ENCODE results near the gene EVI5L. TPM values are rescaled to one million over a fixed set of nuclear protein-coding genes. Genes with fewer than 3 reads are reported as not detected.

The EVI5L gene
- total and polyA plus RNA-seq, 2 of the 13 experiments (the other 11 are each of a cell fraction or from before 2014, with no cell fraction given), result 1.7 to 2.4 TPM

- TF ChIP-seq HBP1 (CRISPR knock-in tag; IDR thresholded peaks at IDR 0.05; ENCODE audit: low read depth) (no peak), DBP (CRISPR knock-in tag; IDR thresholded peaks at IDR 0.05; ENCODE audit: not compliant biosample characterization) (no peak), POGZ (CRISPR knock-in tag; IDR thresholded peaks at IDR 0.05) (peak; percentile 49), ZNF530 (CRISPR knock-in tag; IDR thresholded peaks at IDR 0.05; ENCODE audit: low read depth) (no peak), PBX2 (CRISPR knock-in tag; IDR thresholded peaks at IDR 0.05) (peak; percentile 98), CREB1 (IDR thresholded peaks at IDR 0.05) (peak; percentile 95), CREB1 (CRISPR knock-in tag; IDR thresholded peaks at IDR 0.05) (peak; percentile 95), ZMYM4 (CRISPR knock-in tag; IDR thresholded peaks at IDR 0.05) (peak; percentile 51), POLR2AphosphoS5 (IDR thresholded peaks at IDR 0.05; ENCODE audit: low read depth, low read length) (no peak), YY1 (IDR thresholded peaks at IDR 0.05; ENCODE audit: insufficient read depth, insufficient replicate concordance, low read depth, low read length) (peak; percentile 74), PBX3 (CRISPR knock-in tag; IDR thresholded peaks at IDR 0.05; ENCODE audit: borderline replicate concordance) (peak; percentile 99), HMGXB3 (CRISPR knock-in tag; IDR thresholded peaks at IDR 0.05; ENCODE audit: borderline replicate concordance) (0 out of 2 replicates have a peak, but pooled peaks have one; percentile 36), ASH2L (IDR thresholded peaks at IDR 0.05; ENCODE audit: insufficient read length, low read depth, low read length) (no peak), ZNF784 (CRISPR knock-in tag; IDR thresholded peaks at IDR 0.05; ENCODE audit: borderline replicate concordance) (no peak), EEA1 (CRISPR knock-in tag; IDR thresholded peaks at IDR 0.05; ENCODE audit: borderline replicate concordance) (no peak), FOXA3 (CRISPR knock-in tag; IDR thresholded peaks at IDR 0.05) (peak; percentile 42; the same call in 1 of the 2 replicates)
These were observed at the start of gene EVI5L (continued) for GRCh38 chr19:7829561-7830271.
